Breast epithelium (tissue), 4 donors: ENCODE data around the gene NGFR. TPM values are rescaled to one million over a fixed set of nuclear protein-coding genes. Genes with fewer than 3 reads are reported as not detected.
A peak's percentile ranks its signal among the peaks of the same experiment; 100 is the strongest.

Source experiments
- DNase-seq, 2 donors: peaks; one replicate each; pipeline ENCODE4 v3.0.0-alpha.2; 2019; ENCODE audit warnings: low spot score in 2 of 2
- H3K27ac ChIP-seq, 2 donors: fragments of 200-600 bp; sonication (generic) in 1 of 2; one replicate each; pipeline ENCODE4 v1.5.1; 2016 to 2019; ENCODE audit warnings: mild to moderate bottlenecking in 1 of 2
- H3K27me3 ChIP-seq, 2 donors: fragments of 200-600 bp; sonication (generic) in 1 of 2; one replicate each; pipeline versions ENCODE4 v1.5.1 to v1.6.0; 2017 to 2019; ENCODE audit warnings: control low read depth in 1 of 2, mild to moderate bottlenecking in 1 of 2
- H3K36me3 ChIP-seq: fragments of 200-600 bp; one replicate; pipeline ENCODE4 v1.5.1; 2019
- H3K4me1 ChIP-seq, 2 donors: fragments of 200-600 bp; sonication (generic); one replicate each; pipeline ENCODE4 v1.5.1; 2016 to 2019; ENCODE audit warnings: control low read depth in 1 of 2
- H3K4me3 ChIP-seq, 3 donors: fragments of 200-600 bp; sonication (generic); 1 replicate in 2 of 3; 2 replicates in 1 of 3; pipeline ENCODE4 v1.5.1; 2016 to 2019; ENCODE audit warnings: mild to moderate bottlenecking in 3 of 3, moderate library complexity in 2 of 3
- H3K9me3 ChIP-seq, 2 donors: fragments of 200-600 bp; sonication (generic) in 1 of 2; one replicate each; pipeline ENCODE4 v1.5.1; 2016 to 2019; ENCODE audit warnings: control low read depth in 1 of 2
- CTCF ChIP-seq, 3 donors: fragments of 450-650 bp; IDR thresholded peaks; one replicate each; pipeline ENCODE4 v1.5.1; 2016 to 2017; ENCODE audit warnings: antibody characterized with exemption in 3 of 3, mild to moderate bottlenecking in 3 of 3, moderate library complexity in 3 of 3
- POLR2A ChIP-seq: fragments of 450-650 bp; IDR thresholded peaks from one replicate; pipeline ENCODE4 v1.6.1; 2016; ENCODE audit warnings: antibody characterized with exemption, mild to moderate bottlenecking, moderate library complexity
- POLR2AphosphoS5 ChIP-seq, 3 donors: sonication (generic); formaldehyde crosslinking; IDR thresholded peaks; one replicate each; pipeline ENCODE4 v1.6.1; 2017; ENCODE audit warnings: antibody characterized with exemption in 3 of 3
- intact Hi-C: fragments of 100-400 bp; cut with DNase I; formaldehyde crosslinking; loops from one replicate; pipeline ENCODE4 v1.15.1; 2023; ENCODE audit warnings: low total_unique reads
- total RNA-seq, 3 donors: library from RNA; depleted of rRNA; stranded (reverse); fragments of >200 nt; gene quantifications; one replicate each; pipeline ENCODE4 v1.1.0, GENCODE V29; 2016

Gene NGFR
- total RNA-seq, 3 donors from 2014 or later, result 3.4 to 27.8 (median 17.7) TPM

GRCh38 chr17:49508061-49508865, 13.2 kb downstream of the NGFR start:
- peak overlapping the region; percentile 80 to 92 for H3K27ac ChIP-seq
- peaks cover 9 to 16% of the 10 kb centered on the region in 2 donors for H3K4me1 ChIP-seq
- no peaks in the 10 kb centered on the region for H3K9me3 ChIP-seq
- peak overlapping the region in 1 of 3 donors; percentile 48 for H3K4me3 ChIP-seq
- no peaks in the 10 kb centered on the region for H3K36me3 ChIP-seq
- TF ChIP-seq CTCF (IDR thresholded peaks at IDR 0.05) (no peak), POLR2AphosphoS5 (IDR thresholded peaks at IDR 0.05) (peak in 2 of 3 donors; percentile 18 to 23)
- DNase-seq, result peak; percentile 88 to 97
- peaks cover 0 to 4% of the 10 kb centered on the region in 2 donors for H3K27me3 ChIP-seq
- intact Hi-C loops, result no loop called here

GRCh38 chr17:49508866-49509587, 13.9 kb downstream of the NGFR start:
- no peak for DNase-seq
- intact Hi-C loops, result no loop called here
- Histone ChIP-seq H3K4me1 (peaks cover 12 to 16% of the 10 kb centered on the region in 2 donors), H3K27ac (peak overlapping the region; percentile 80 to 92), H3K9me3 (no peaks in the 10 kb centered on the region), H3K36me3 (no peaks in the 10 kb centered on the region), H3K4me3 (peak overlapping the region in 1 of 3 donors; percentile 48), H3K27me3 (no peaks in the 10 kb centered on the region)
- no peak for TF ChIP-seq CTCF (IDR thresholded peaks at IDR 0.05)
- TF ChIP-seq POLR2A, result no peak
- TF ChIP-seq POLR2AphosphoS5 (IDR thresholded peaks at IDR 0.05), result no peak

- H3K9me3 ChIP-seq, result no peaks in the 10 kb centered on the region
- TF ChIP-seq POLR2A (no peak), CTCF (IDR thresholded peaks at IDR 0.05) (no peak), POLR2AphosphoS5 (IDR thresholded peaks at IDR 0.05) (no peak)
- no peak overlapping the region for H3K4me3 ChIP-seq
- peaks cover 17 to 20% of the 10 kb centered on the region in 2 donors for H3K4me1 ChIP-seq
- H3K36me3 ChIP-seq, result no peaks in the 10 kb centered on the region
- H3K27ac ChIP-seq, result peak overlapping the region; percentile 80 to 92
- DNase-seq, result no peak
- intact Hi-C loops, result no loop called here
- no peaks in the 10 kb centered on the region for H3K27me3 ChIP-seq
Observed at GRCh38 chr17:49509588-49509917, 14.5 kb downstream of the NGFR start.

- Histone ChIP-seq H3K4me1 (peaks cover 20 to 21% of the 10 kb centered on the region in 2 donors), H3K27me3 (no peaks in the 10 kb centered on the region), H3K27ac (peak overlapping the region; percentile 80 to 92), H3K4me3 (no peak overlapping the region), H3K9me3 (no peaks in the 10 kb centered on the region), H3K36me3 (no peaks in the 10 kb centered on the region)
- TF ChIP-seq CTCF (IDR thresholded peaks at IDR 0.05), result no peak
- no peak for TF ChIP-seq POLR2A
- TF ChIP-seq POLR2AphosphoS5 (IDR thresholded peaks at IDR 0.05), result no peak
- no peak for DNase-seq
- intact Hi-C loops, result no loop called here
Observed at GRCh38 chr17:49510059-49510719, 15.1 kb downstream of the NGFR start.

- H3K9me3 ChIP-seq, result no peaks in the 10 kb centered on the region
- no peak overlapping the region for H3K4me3 ChIP-seq
- TF ChIP-seq POLR2AphosphoS5 (IDR thresholded peaks at IDR 0.05), result no peak
- TF ChIP-seq POLR2A, result no peak
- TF ChIP-seq CTCF (IDR thresholded peaks at IDR 0.05), result no peak
- DNase-seq, result no peak
- no peaks in the 10 kb centered on the region for H3K27me3 ChIP-seq
- no peaks in the 10 kb centered on the region for H3K36me3 ChIP-seq
- peaks cover 23 to 24% of the 10 kb centered on the region in 2 donors for H3K4me1 ChIP-seq
- H3K27ac ChIP-seq, result peak overlapping the region in 1 of 2 donors; percentile 92
- intact Hi-C loops, result no loop called here
Observed at GRCh38 chr17:49510720-49511110, 15.6 kb downstream of the NGFR start.
